ENCODE measurements around the gene HADHA.
"Not testable (repeated sequence)": the region's sequence is repeated elsewhere in the genome, so short reads cannot be mapped to it uniquely, and the experiment has no call there.

HADHA gene

GRCh38 chr2:26273501-26273900 is 29.1 kb upstream of the HADHA start:
- DNase-seq (ENCODE audit: low read depth, low spot score), result no peak
- no peaks in the 10 kb centered on the region for H3K9me3 ChIP-seq (ENCODE audit: control insufficient read depth, insufficient read depth, low read length)
- no peaks in the 10 kb centered on the region; the same call in 1 of the 2 replicates for H3K36me3 ChIP-seq (ENCODE audit: control insufficient read depth, insufficient read depth, low read length)
- no peaks in the 10 kb centered on the region for H3K27me3 ChIP-seq (ENCODE audit: control insufficient read depth, insufficient read depth, low read length)
- no peaks in the 10 kb centered on the region for H3K4me1 ChIP-seq (ENCODE audit: control insufficient read depth, insufficient read depth, low read length)
- no peak overlapping the region for H3K4me3 ChIP-seq (ENCODE audit: low read length)
- WGBS (ENCODE audit: insufficient coverage, insufficient read length), result no CpG with 5 or more reads among the region's 2 CpGs
- H3K27ac ChIP-seq (ENCODE audit: low read length), result no peak overlapping the region

GRCh38 chr2:26270373-26270772 is 25.9 kb upstream of the HADHA start:
- no peaks in the 10 kb centered on the region for H3K4me1 ChIP-seq (ENCODE audit: control insufficient read depth, insufficient read depth, low read length)
- H3K36me3 ChIP-seq (ENCODE audit: control insufficient read depth, insufficient read depth, low read length), result no peaks in the 10 kb centered on the region
- no peaks in the 10 kb centered on the region for H3K27me3 ChIP-seq (ENCODE audit: control insufficient read depth, insufficient read depth, low read length)
- H3K4me3 ChIP-seq (ENCODE audit: low read length), result no peak overlapping the region
- H3K27ac ChIP-seq (ENCODE audit: low read length), result no peak overlapping the region
- no peaks in the 10 kb centered on the region for H3K9me3 ChIP-seq (ENCODE audit: control insufficient read depth, insufficient read depth, low read length)
- no peak for DNase-seq (ENCODE audit: low read depth, low spot score)

- H3K27ac ChIP-seq (ENCODE audit: low read length), result no peak overlapping the region
- no peak for DNase-seq (ENCODE audit: low read depth, low spot score)
- no peaks in the 10 kb centered on the region for H3K27me3 ChIP-seq (ENCODE audit: control insufficient read depth, insufficient read depth, low read length)
- no peaks in the 10 kb centered on the region for H3K4me1 ChIP-seq (ENCODE audit: control insufficient read depth, insufficient read depth, low read length)
- no peaks in the 10 kb centered on the region for H3K36me3 ChIP-seq (ENCODE audit: control insufficient read depth, insufficient read depth, low read length)
- no CpG with 5 or more reads among the region's 6 CpGs for WGBS (ENCODE audit: insufficient coverage, insufficient read length)
- H3K4me3 ChIP-seq (ENCODE audit: low read length), result no peak overlapping the region
- H3K9me3 ChIP-seq (ENCODE audit: control insufficient read depth, insufficient read depth, low read length), result no peaks in the 10 kb centered on the region
Measured at GRCh38 chr2:26269571-26270158, 25.2 kb upstream of the HADHA start.

- not testable (repeated sequence) for H3K4me1 ChIP-seq (ENCODE audit: control insufficient read depth, insufficient read depth, low read length); H3K27me3 ChIP-seq (ENCODE audit: control insufficient read depth, insufficient read depth, low read length); DNase-seq (ENCODE audit: low read depth, low spot score); H3K4me3 ChIP-seq (ENCODE audit: low read length); H3K27ac ChIP-seq (ENCODE audit: low read length); H3K9me3 ChIP-seq (ENCODE audit: control insufficient read depth, insufficient read depth, low read length); H3K36me3 ChIP-seq (ENCODE audit: control insufficient read depth, insufficient read depth, low read length)
- no CpG with 5 or more reads among the region's 12 CpGs for WGBS (ENCODE audit: insufficient coverage, insufficient read length)
Measured at GRCh38 chr2:26268670-26269385, 24.4 kb upstream of the HADHA start.

GRCh38 chr2:26268213-26268612 is 23.8 kb upstream of the HADHA start:
- H3K9me3 ChIP-seq (ENCODE audit: control insufficient read depth, insufficient read depth, low read length), result no peaks in the 10 kb centered on the region
- no peaks in the 10 kb centered on the region for H3K36me3 ChIP-seq (ENCODE audit: control insufficient read depth, insufficient read depth, low read length)
- no CpG with 5 or more reads among the region's 4 CpGs for WGBS (ENCODE audit: insufficient coverage, insufficient read length)
- no peak for DNase-seq (ENCODE audit: low read depth, low spot score)
- no peaks in the 10 kb centered on the region for H3K27me3 ChIP-seq (ENCODE audit: control insufficient read depth, insufficient read depth, low read length)
- no peaks in the 10 kb centered on the region for H3K4me1 ChIP-seq (ENCODE audit: control insufficient read depth, insufficient read depth, low read length)
- no peak overlapping the region for H3K4me3 ChIP-seq (ENCODE audit: low read length)
- no peak overlapping the region for H3K27ac ChIP-seq (ENCODE audit: low read length)

- H3K4me1 ChIP-seq (ENCODE audit: control insufficient read depth, insufficient read depth, low read length); H3K4me3 ChIP-seq (ENCODE audit: low read length); H3K27ac ChIP-seq (ENCODE audit: low read length); DNase-seq (ENCODE audit: low read depth, low spot score); H3K27me3 ChIP-seq (ENCODE audit: control insufficient read depth, insufficient read depth, low read length); H3K9me3 ChIP-seq (ENCODE audit: control insufficient read depth, insufficient read depth, low read length); H3K36me3 ChIP-seq (ENCODE audit: control insufficient read depth, insufficient read depth, low read length): not testable (repeated sequence)
- WGBS (ENCODE audit: insufficient coverage, insufficient read length), result no CpG with 5 or more reads among the region's 8 CpGs
Measured at GRCh38 chr2:26258836-26259235, 14.4 kb upstream of the HADHA start.

GRCh38 chr2:26255759-26256384 is 11.4 kb upstream of the HADHA start:
- Histone ChIP-seq H3K4me3 (ENCODE audit: low read length) (no peak overlapping the region), H3K9me3 (ENCODE audit: control insufficient read depth, insufficient read depth, low read length) (no peaks in the 10 kb centered on the region), H3K27me3 (ENCODE audit: control insufficient read depth, insufficient read depth, low read length) (no peaks in the 10 kb centered on the region), H3K4me1 (ENCODE audit: control insufficient read depth, insufficient read depth, low read length) (no peaks in the 10 kb centered on the region), H3K27ac (ENCODE audit: low read length) (no peak overlapping the region), H3K36me3 (ENCODE audit: control insufficient read depth, insufficient read depth, low read length) (no peaks in the 10 kb centered on the region; the same call in 1 of the 2 replicates)
- no peak for DNase-seq (ENCODE audit: low read depth, low spot score)
- WGBS (ENCODE audit: insufficient coverage, insufficient read length), result no CpG with 5 or more reads among the region's 3 CpGs

- H3K36me3 ChIP-seq (ENCODE audit: control insufficient read depth, insufficient read depth, low read length), result no peaks in the 10 kb centered on the region; the same call in 1 of the 2 replicates
- no peaks in the 10 kb centered on the region for H3K4me1 ChIP-seq (ENCODE audit: control insufficient read depth, insufficient read depth, low read length)
- H3K9me3 ChIP-seq (ENCODE audit: control insufficient read depth, insufficient read depth, low read length), result no peaks in the 10 kb centered on the region
- no peaks in the 10 kb centered on the region for H3K27me3 ChIP-seq (ENCODE audit: control insufficient read depth, insufficient read depth, low read length)
- no peak overlapping the region for H3K4me3 ChIP-seq (ENCODE audit: low read length)
- no CpG with 5 or more reads among the region's 3 CpGs for WGBS (ENCODE audit: insufficient coverage, insufficient read length)
- no peak overlapping the region for H3K27ac ChIP-seq (ENCODE audit: low read length)
- DNase-seq (ENCODE audit: low read depth, low spot score), result no peak
Measured at GRCh38 chr2:26251893-26252292, 7.5 kb upstream of the HADHA start.

- DNase-seq (ENCODE audit: low read depth, low spot score), result no peak
- no peaks in the 10 kb centered on the region for H3K27me3 ChIP-seq (ENCODE audit: control insufficient read depth, insufficient read depth, low read length)
- no peaks in the 10 kb centered on the region; the same call in 1 of the 2 replicates for H3K36me3 ChIP-seq (ENCODE audit: control insufficient read depth, insufficient read depth, low read length)
- H3K9me3 ChIP-seq (ENCODE audit: control insufficient read depth, insufficient read depth, low read length), result no peaks in the 10 kb centered on the region
- no peak overlapping the region for H3K4me3 ChIP-seq (ENCODE audit: low read length)
- no CpG with 5 or more reads among the region's 2 CpGs for whole genome bisulfite sequencing (ENCODE audit: insufficient coverage, insufficient read length)
- H3K27ac ChIP-seq (ENCODE audit: low read length), result no peak overlapping the region
- no peaks in the 10 kb centered on the region for H3K4me1 ChIP-seq (ENCODE audit: control insufficient read depth, insufficient read depth, low read length)
Measured at GRCh38 chr2:26249625-26250024, 5.2 kb upstream of the HADHA start.

- H3K9me3 ChIP-seq (ENCODE audit: control insufficient read depth, insufficient read depth, low read length), result no peaks in the 10 kb centered on the region
- no peak for DNase-seq (ENCODE audit: low read depth, low spot score)
- no peak overlapping the region for H3K4me3 ChIP-seq (ENCODE audit: low read length)
- H3K36me3 ChIP-seq (ENCODE audit: control insufficient read depth, insufficient read depth, low read length), result no peaks in the 10 kb centered on the region
- no peaks in the 10 kb centered on the region for H3K27me3 ChIP-seq (ENCODE audit: control insufficient read depth, insufficient read depth, low read length)
- no CpG with 5 or more reads among the region's 9 CpGs for WGBS (ENCODE audit: insufficient coverage, insufficient read length)
- no peaks in the 10 kb centered on the region for H3K4me1 ChIP-seq (ENCODE audit: control insufficient read depth, insufficient read depth, low read length)
- H3K27ac ChIP-seq (ENCODE audit: low read length), result no peak overlapping the region
Measured at GRCh38 chr2:26246818-26247217, 2.4 kb upstream of the HADHA start.
